Naive thymus-derived CD4-positive, alpha-beta T cell (primary cell): ENCODE results near the gene CCR2. TPM values are rescaled to one million over a fixed set of nuclear protein-coding genes. Genes with fewer than 3 reads are reported as not detected.
A peak's percentile ranks its signal among the peaks of the same experiment; 100 is the strongest.
"Not testable (repeated sequence)": the region's sequence is repeated elsewhere in the genome, so short reads cannot be mapped to it uniquely, and the experiment has no call there.

Experiments used
- ATAC-seq: fragments of 150-1000 bp; cut with Tn5 transposase; 2 replicates; pipeline ENCODE4 v1.10.0; 2021; ENCODE audit warnings: mild to moderate bottlenecking, moderate library complexity
- CTCF ChIA-PET: fragments of 350-600 bp; sonication (Branson Sonifier 250); formaldehyde crosslinking; loops from one replicate; lab custom pipeline; 2021; ENCODE audit warnings: antibody characterized with exemption; lab: Charles Lee
- POLR2A ChIA-PET: fragments of 350-600 bp; sonication (Branson Sonifier 250); formaldehyde crosslinking; loops from one replicate; lab custom pipeline; 2021; ENCODE audit warnings: antibody characterized with exemption, inconsistent platforms; lab: Charles Lee
- DNase-seq, 9 donors: peaks; one replicate each; pipeline versions ENCODE4 v3.0.0 to v3.0.0-alpha.2; 2020 to 2022; ENCODE audit warnings: mixed read lengths in 1 of 9
- H3K27ac ChIP-seq: one replicate; pipeline ENCODE4 v1.7.0; 2013; ENCODE audit warnings: mild to moderate bottlenecking, low read depth, low read length, moderate library complexity
- H3K27me3 ChIP-seq, 2 donors: one replicate each; pipeline ENCODE4 v1.7.0; 2013; ENCODE audit warnings: low read length in 2 of 2, mild to moderate bottlenecking in 2 of 2, moderate library complexity in 2 of 2; ENCODE audit not compliant: control insufficient read depth in 2 of 2, insufficient read depth in 2 of 2
- H3K36me3 ChIP-seq, 3 experiments: 1 replicate in 2 of 3; 2 replicates in 1 of 3; pipeline ENCODE4 v1.7.0; 2013; ENCODE audit warnings: low read length in 3 of 3, mild to moderate bottlenecking in 3 of 3, moderate library complexity in 1 of 3; ENCODE audit not compliant: insufficient read depth in 3 of 3, control insufficient read depth in 2 of 3
- H3K4me1 ChIP-seq, 2 donors: one replicate each; pipeline ENCODE4 v1.7.0; 2013; ENCODE audit warnings: low read length in 2 of 2, mild to moderate bottlenecking in 2 of 2, moderate library complexity in 1 of 2; ENCODE audit not compliant: control insufficient read depth in 2 of 2, insufficient read depth in 2 of 2
- H3K4me3 ChIP-seq: 2 replicates; pipeline ENCODE4 v1.7.0; 2013; ENCODE audit warnings: mild to moderate bottlenecking, low read length
- H3K9me3 ChIP-seq, 3 experiments: 1 replicate in 2 of 3; 2 replicates in 1 of 3; pipeline ENCODE4 v1.7.0; 2013; ENCODE audit warnings: low read length in 3 of 3; ENCODE audit not compliant: control insufficient read depth in 2 of 3
- H3K27ac Mint-ChIP-seq, 9 donors: one replicate each; pipeline ENCODE4 v1.8.0; 2020 to 2022; ENCODE audit warnings: mixed read lengths in 9 of 9, mild to moderate bottlenecking in 8 of 9, moderate library complexity in 5 of 9, inconsistent platforms in 2 of 9
- H3K27me3 Mint-ChIP-seq, 5 donors: one replicate each; pipeline ENCODE4 v1.8.0; 2021 to 2022; ENCODE audit warnings: mixed read lengths in 5 of 5, mild to moderate bottlenecking in 1 of 5
- H3K36me3 Mint-ChIP-seq, 5 donors: one replicate each; pipeline ENCODE4 v1.8.0; 2020 to 2022; ENCODE audit warnings: mixed read lengths in 5 of 5, mild to moderate bottlenecking in 3 of 5, inconsistent platforms in 1 of 5
- H3K4me1 Mint-ChIP-seq, 7 donors: one replicate each; pipeline ENCODE4 v1.8.0; 2020 to 2022; ENCODE audit warnings: mixed read lengths in 7 of 7, mild to moderate bottlenecking in 3 of 7, inconsistent platforms in 1 of 7
- H3K4me3 Mint-ChIP-seq, 10 donors: one replicate each; pipeline ENCODE4 v1.8.0; 2020 to 2022; ENCODE audit warnings: mild to moderate bottlenecking in 10 of 10, mixed read lengths in 10 of 10, moderate library complexity in 6 of 10, inconsistent platforms in 2 of 10
- H3K9me3 Mint-ChIP-seq, 11 donors: one replicate each; pipeline ENCODE4 v1.8.0; 2020 to 2022; ENCODE audit warnings: mixed read lengths in 11 of 11, mild to moderate bottlenecking in 4 of 11, inconsistent platforms in 1 of 11, moderate library complexity in 1 of 11
- intact Hi-C, 2 donors: fragments of 100-400 bp; cut with micrococcal nuclease; formaldehyde crosslinking; loops; one replicate each; pipeline ENCODE4 v1.15.1; 2023
- polyA plus RNA-seq, 2 donors: library from polyadenylated mRNA; unstranded; fragments of 300-500 nt; fragmentation: Illumina TruSeq; gene quantifications; one replicate each; pipeline ENCODE4 v1.2.3, GENCODE V29; 2021
- total RNA-seq, 6 experiments: library from RNA in 5 of 6; stranded (reverse) in 5 of 6; gene quantifications; 1 replicate in 5 of 6; 2 replicates in 1 of 6; pipeline ENCODE4 v1.2.3 and lab custom pipeline; 2021 to 2026

The CCR2 gene
- total and polyA plus RNA-seq, 7 experiments from 2014 or later: 0.13 to 34.9 (median 1.4) TPM; not detected in 1

GRCh38 chr3:46399557-46399956, 45.6 kb downstream of the CCR2 start:
- peaks cover 0 to 2% (median 0%) of the 10 kb centered on the region in 5 donors for H3K36me3 Mint-ChIP-seq
- H3K27ac Mint-ChIP-seq: no peak overlapping the region
- H3K4me1 ChIP-seq: no peaks in the 10 kb centered on the region
- ATAC-seq: no peak
- no peaks in the 10 kb centered on the region for H3K36me3 ChIP-seq
- intact Hi-C loops: no loop called here
- H3K27ac ChIP-seq: no peak overlapping the region
- H3K9me3 Mint-ChIP-seq: peaks cover 0 to 4% (median 0%) of the 10 kb centered on the region in 11 donors
- no peaks in the 10 kb centered on the region for H3K27me3 ChIP-seq
- no peaks in the 10 kb centered on the region for H3K9me3 ChIP-seq
- POLR2A ChIA-PET: no interaction called here
- no peak overlapping the region for H3K4me3 Mint-ChIP-seq
- H3K27me3 Mint-ChIP-seq: peaks cover 0 to 27% (median 0%) of the 10 kb centered on the region in 5 donors
- no peak for DNase-seq
- H3K4me3 ChIP-seq: no peak overlapping the region
- CTCF ChIA-PET: no interaction called here
- peaks cover 0 to 11% (median 0%) of the 10 kb centered on the region in 7 donors for H3K4me1 Mint-ChIP-seq

GRCh38 chr3:46400000-46400734, 46.3 kb downstream of the CCR2 start:
- Histone ChIP-seq H3K27me3 (no peaks in the 10 kb centered on the region), H3K4me3 (no peak overlapping the region), H3K27ac (no peak overlapping the region), H3K4me1 (no peaks in the 10 kb centered on the region), H3K9me3 (no peaks in the 10 kb centered on the region), H3K36me3 (no peaks in the 10 kb centered on the region)
- intact Hi-C loops: no loop called here
- CTCF ChIA-PET: no interaction called here
- Mint-ChIP-seq H3K9me3 (peaks cover 0 to 4% (median 0%) of the 10 kb centered on the region in 11 donors), H3K27ac (no peak overlapping the region), H3K4me1 (peaks cover 0 to 11% (median 0%) of the 10 kb centered on the region in 7 donors), H3K4me3 (no peak overlapping the region), H3K27me3 (peaks cover 0 to 22% (median 0%) of the 10 kb centered on the region in 5 donors), H3K36me3 (peaks cover 0 to 3% (median 0%) of the 10 kb centered on the region in 5 donors)
- DNase-seq: no peak
- POLR2A ChIA-PET: no interaction called here
- no peak for ATAC-seq

- H3K27ac Mint-ChIP-seq: no peak overlapping the region
- intact Hi-C loops: no loop called here
- ATAC-seq (no peak), DNase-seq (no peak)
- H3K4me1 Mint-ChIP-seq: peaks cover 0 to 11% (median 0%) of the 10 kb centered on the region in 7 donors
- H3K9me3 Mint-ChIP-seq: peaks cover 0 to 4% (median 0%) of the 10 kb centered on the region in 11 donors
- Histone ChIP-seq H3K9me3 (no peaks in the 10 kb centered on the region), H3K4me3 (no peak overlapping the region), H3K4me1 (no peaks in the 10 kb centered on the region), H3K27me3 (no peaks in the 10 kb centered on the region), H3K36me3 (no peaks in the 10 kb centered on the region), H3K27ac (no peak overlapping the region)
- CTCF ChIA-PET: no interaction called here
- H3K36me3 Mint-ChIP-seq: peaks cover 0 to 3% (median 0%) of the 10 kb centered on the region in 5 donors
- no peak overlapping the region for H3K4me3 Mint-ChIP-seq
- POLR2A ChIA-PET: interaction anchor here (0.7 kb wide), 1 partner anchor 438 kb away, joined by 3 read pairs; no protein-coding TSS in a partner anchor
- peaks cover 0 to 21% (median 0%) of the 10 kb centered on the region in 5 donors for H3K27me3 Mint-ChIP-seq
These were observed 46.9 kb downstream of the CCR2 start for GRCh38 chr3:46400846-46401245.

- H3K27me3 ChIP-seq: no peaks in the 10 kb centered on the region
- H3K27ac ChIP-seq: no peak overlapping the region
- no peaks in the 10 kb centered on the region for H3K36me3 ChIP-seq
- ATAC-seq: no peak
- H3K36me3 Mint-ChIP-seq: peaks cover 0 to 3% (median 0%) of the 10 kb centered on the region in 5 donors
- no peak for DNase-seq
- ChIA-PET POLR2A (interaction anchor here (0.7 kb wide), 1 partner anchor 439 kb away, joined by 3 read pairs; no protein-coding TSS in a partner anchor), CTCF (no interaction called here)
- peaks cover 0 to 4% (median 0%) of the 10 kb centered on the region in 11 donors for H3K9me3 Mint-ChIP-seq
- no peak overlapping the region for H3K27ac Mint-ChIP-seq
- H3K4me1 ChIP-seq: no peaks in the 10 kb centered on the region
- H3K4me3 Mint-ChIP-seq: no peak overlapping the region
- H3K4me1 Mint-ChIP-seq: peaks cover 0 to 7% (median 1%) of the 10 kb centered on the region in 7 donors
- H3K9me3 ChIP-seq: no peaks in the 10 kb centered on the region
- no peak overlapping the region for H3K4me3 ChIP-seq
- peaks cover 0 to 21% (median 0%) of the 10 kb centered on the region in 5 donors for H3K27me3 Mint-ChIP-seq
- intact Hi-C loops: no loop called here
These were observed 47.7 kb downstream of the CCR2 start for GRCh38 chr3:46401579-46401978.

- H3K27me3 Mint-ChIP-seq: peaks cover 0 to 24% (median 0%) of the 10 kb centered on the region in 5 donors
- H3K9me3 ChIP-seq, CTCF ChIA-PET: not testable (repeated sequence)
These were observed 49.0 kb downstream of the CCR2 start for GRCh38 chr3:46402902-46403301.

GRCh38 chr3:46405301-46406019, 51.5 kb downstream of the CCR2 start:
- peaks cover 11 to 37% (median 33%) of the 10 kb centered on the region in 7 donors for H3K4me1 Mint-ChIP-seq
- peak overlapping the region in 1 of 9 donors; percentile 42 for H3K27ac Mint-ChIP-seq
- intact Hi-C loops: loop anchor here in 1 of 2 donors (2.0 kb wide), 2 partner anchors 35 to 133 kb away; no protein-coding TSS in a partner anchor
- CTCF ChIA-PET: no interaction called here
- POLR2A ChIA-PET: no interaction called here
- no peaks in the 10 kb centered on the region for H3K36me3 ChIP-seq
- no peaks in the 10 kb centered on the region for H3K27me3 ChIP-seq
- DNase-seq (no peak), ATAC-seq (peak; percentile 15)
- H3K9me3 ChIP-seq: no peaks in the 10 kb centered on the region
- no peak overlapping the region for H3K27ac ChIP-seq
- H3K9me3 Mint-ChIP-seq: peaks cover 0 to 4% (median 0%) of the 10 kb centered on the region in 11 donors
- peaks cover 5 to 10% of the 10 kb centered on the region in 2 donors for H3K4me1 ChIP-seq
- no peak overlapping the region for H3K4me3 Mint-ChIP-seq
- peaks cover 0 to 7% (median 3%) of the 10 kb centered on the region in 5 donors for H3K36me3 Mint-ChIP-seq
- H3K4me3 ChIP-seq: no peak overlapping the region
- peaks cover 0 to 24% (median 0%) of the 10 kb centered on the region in 5 donors for H3K27me3 Mint-ChIP-seq

More at GRCh38 chr3:46402902-46403301, 49.0 kb downstream of the CCR2 start:
- H3K4me1 Mint-ChIP-seq: peaks cover 5 to 18% (median 13%) of the 10 kb centered on the region in 7 donors
- ATAC-seq, H3K36me3 Mint-ChIP-seq, DNase-seq, H3K27ac Mint-ChIP-seq, H3K4me3 ChIP-seq, H3K9me3 Mint-ChIP-seq, H3K27me3 ChIP-seq, POLR2A ChIA-PET, H3K27ac ChIP-seq, H3K4me1 ChIP-seq, intact Hi-C loops, H3K4me3 Mint-ChIP-seq, H3K36me3 ChIP-seq: not testable (repeated sequence)
